CD4-positive, alpha-beta T cell treated with Interleukin-4 for 4 hours (primary cell): ENCODE data around the gene COL4A6.

ENCODE experiments used
- DNase-seq: peaks from one replicate; pipeline ENCODE4 v3.0.0-alpha.2; 2020

Gene COL4A6

GRCh38 chrX:108138814-108139702 is 299.2 kb downstream of the COL4A6 start:
- DNase-seq, result peak; percentile 1

GRCh38 chrX:108134724-108135123 is 303.5 kb downstream of the COL4A6 start:
- no peak for DNase-seq

- no peak for DNase-seq
Measured at GRCh38 chrX:108132876-108133275, 305.3 kb downstream of the COL4A6 start.

- no peak for DNase-seq
Measured at GRCh38 chrX:108132034-108132433, 306.2 kb downstream of the COL4A6 start.

- DNase-seq, result no peak
Measured at GRCh38 chrX:108131471-108131870, 306.8 kb downstream of the COL4A6 start.

GRCh38 chrX:108130889-108131288 is 307.3 kb downstream of the COL4A6 start:
- DNase-seq, result no peak

GRCh38 chrX:108127152-108127551 is 311.1 kb downstream of the COL4A6 start:
- DNase-seq, result no peak

GRCh38 chrX:108126661-108127060 is 311.6 kb downstream of the COL4A6 start:
- DNase-seq, result no peak

- DNase-seq, result no peak
Measured at GRCh38 chrX:108123591-108124366, 314.4 kb downstream of the COL4A6 start.

- no peak for DNase-seq
Measured at GRCh38 chrX:108122748-108123147, 315.5 kb downstream of the COL4A6 start.

- DNase-seq, result no peak
Measured at GRCh38 chrX:108121291-108121690, 316.9 kb downstream of the COL4A6 start.

GRCh38 chrX:108117988-108118387 is 320.2 kb downstream of the COL4A6 start:
- no peak for DNase-seq

GRCh38 chrX:108114541-108114940 is 323.7 kb downstream of the COL4A6 start:
- no peak for DNase-seq
